Caco-2 (cell line): ENCODE results near the gene PBX2. TPM values are rescaled to one million over a fixed set of nuclear protein-coding genes. Genes with fewer than 3 reads are reported as not detected.

Experiments used
- BruUV-seq: library from RNA; stranded (reverse); fragments of 400-500 nt; replicated peaks from 2 replicates; lab custom pipeline; 2021; lab: Mats Ljungman, UMichigan
- CTCF ChIA-PET: fragments of 300-600 bp; sonication (Branson Sonifier 250); formaldehyde crosslinking; loops from one replicate; lab custom pipeline; 2022; ENCODE audit warnings: antibody characterized with exemption; lab: Charles Lee
- POLR2A ChIA-PET: fragments of 300-600 bp; sonication (Branson Sonifier 250); formaldehyde crosslinking; loops from one replicate; lab custom pipeline; 2022; ENCODE audit warnings: antibody characterized with exemption; lab: Charles Lee
- DNase-seq, 2 experiments: peaks; one replicate each; pipeline versions ENCODE4 v3.0.0 to v3.0.0-alpha.2; 2020 to 2022
- H3K27me3 ChIP-seq: replicated peaks from 2 replicates; pipeline ENCODE4 v1.6.0; 2011; ENCODE audit warnings: low read length; ENCODE audit not compliant: control insufficient read depth, insufficient read depth
- H3K36me3 ChIP-seq: 2 replicates; pipeline ENCODE4 v1.5.1; 2011; ENCODE audit warnings: low read length; ENCODE audit not compliant: control insufficient read depth, insufficient read depth
- H3K4me1 ChIP-seq: fragments of 250-450 bp; sonication (Bioruptor Pico); 2 replicates; pipeline ENCODE4 v1.5.1; 2020; ENCODE audit warnings: mild to moderate bottlenecking
- H3K4me3 ChIP-seq: 2 replicates; pipeline ENCODE4 v1.5.1; 2011; ENCODE audit warnings: low read depth, mild to moderate bottlenecking, control low read depth, low read length
- H3K9me3 ChIP-seq: fragments of 250-450 bp; sonication (Bioruptor Pico); 2 replicates; pipeline ENCODE4 v1.5.1; 2020; ENCODE audit warnings: mild to moderate bottlenecking, moderate library complexity
- H3K27ac Mint-ChIP-seq: one replicate; pipeline ENCODE4 v1.8.0; 2022; ENCODE audit warnings: mixed read lengths; ENCODE audit not compliant: unreplicated experiment
- H3K27me3 Mint-ChIP-seq: one replicate; pipeline ENCODE4 v1.8.0; 2022; ENCODE audit warnings: mixed read lengths; ENCODE audit not compliant: insufficient read depth, unreplicated experiment
- H3K36me3 Mint-ChIP-seq: one replicate; pipeline ENCODE4 v1.8.0; 2022; ENCODE audit warnings: mild to moderate bottlenecking, mixed read lengths; ENCODE audit not compliant: insufficient read depth, unreplicated experiment
- H3K4me1 Mint-ChIP-seq: one replicate; pipeline ENCODE4 v1.8.0; 2022; ENCODE audit warnings: low read depth, mixed read lengths; ENCODE audit not compliant: unreplicated experiment
- H3K4me3 Mint-ChIP-seq: one replicate; pipeline ENCODE4 v1.8.0; 2022; ENCODE audit warnings: mild to moderate bottlenecking, moderate library complexity, mixed read lengths; ENCODE audit not compliant: unreplicated experiment
- H3K9me3 Mint-ChIP-seq: one replicate; pipeline ENCODE4 v1.8.0; 2022; ENCODE audit warnings: mixed read lengths; ENCODE audit not compliant: unreplicated experiment
- intact Hi-C: fragments of 100-400 bp; cut with micrococcal nuclease; formaldehyde crosslinking; loops from one replicate; pipeline ENCODE4 v1.10.0; 2022; ENCODE audit not compliant: unreplicated experiment
- total RNA-seq: library from RNA; stranded (reverse); gene quantifications from 2 replicates; pipeline ENCODE4 v1.2.3, GENCODE V29; 2022
- TF ChIP-seq, protein P1 (sequence below), 2 experiments: fragments of 200-600 bp in 1 of 2; IDR thresholded peaks; 1 replicate in 1 of 2; 2 replicates in 1 of 2; pipeline versions ENCODE4 v1.5.1 to v1.8.0; 2011 to 2022; ENCODE audit warnings: antibody characterized with exemption in 1 of 2, control low read depth in 1 of 2, inconsistent platforms in 1 of 2, low read depth in 1 of 2, low read length in 1 of 2, mild to moderate bottlenecking in 1 of 2, moderate library complexity in 1 of 2; ENCODE audit not compliant: insufficient read depth in 1 of 2, severe bottlenecking in 1 of 2, unreplicated experiment in 1 of 2

PBX2 gene
- total RNA-seq, 1 experiment from 2014 or later = 96.3 TPM

GRCh38 chr6:32152769-32153563, 37.0 kb downstream of the PBX2 start:
- peak overlapping the region; percentile 86 for H3K4me3 Mint-ChIP-seq
- POLR2A ChIA-PET = interaction anchor here (0.5 to 1.5 kb wide), 5 partner anchors 14 to 819 kb away, joined by 3 to 13 read pairs (median 5); partner anchors contain the start of gene FKBPL
- H3K27ac Mint-ChIP-seq = peak overlapping the region; percentile 96
- TSS peak; percentile 75 for BruUV-seq
- H3K27me3 ChIP-seq = no peaks in the 10 kb centered on the region
- CTCF ChIA-PET = interaction anchor here (0.6 to 1.6 kb wide), 6 partner anchors 8 to 43 kb away, joined by 3 to 10 read pairs (median 4); partner anchors contain the start of gene FKBPL
- H3K9me3 Mint-ChIP-seq = no peaks in the 10 kb centered on the region
- H3K4me1 ChIP-seq = peaks cover 24% of the 10 kb centered on the region
- peak overlapping the region; percentile 90 for H3K4me3 ChIP-seq
- H3K27me3 Mint-ChIP-seq = no peaks in the 10 kb centered on the region
- TF ChIP-seq, protein P1, sequence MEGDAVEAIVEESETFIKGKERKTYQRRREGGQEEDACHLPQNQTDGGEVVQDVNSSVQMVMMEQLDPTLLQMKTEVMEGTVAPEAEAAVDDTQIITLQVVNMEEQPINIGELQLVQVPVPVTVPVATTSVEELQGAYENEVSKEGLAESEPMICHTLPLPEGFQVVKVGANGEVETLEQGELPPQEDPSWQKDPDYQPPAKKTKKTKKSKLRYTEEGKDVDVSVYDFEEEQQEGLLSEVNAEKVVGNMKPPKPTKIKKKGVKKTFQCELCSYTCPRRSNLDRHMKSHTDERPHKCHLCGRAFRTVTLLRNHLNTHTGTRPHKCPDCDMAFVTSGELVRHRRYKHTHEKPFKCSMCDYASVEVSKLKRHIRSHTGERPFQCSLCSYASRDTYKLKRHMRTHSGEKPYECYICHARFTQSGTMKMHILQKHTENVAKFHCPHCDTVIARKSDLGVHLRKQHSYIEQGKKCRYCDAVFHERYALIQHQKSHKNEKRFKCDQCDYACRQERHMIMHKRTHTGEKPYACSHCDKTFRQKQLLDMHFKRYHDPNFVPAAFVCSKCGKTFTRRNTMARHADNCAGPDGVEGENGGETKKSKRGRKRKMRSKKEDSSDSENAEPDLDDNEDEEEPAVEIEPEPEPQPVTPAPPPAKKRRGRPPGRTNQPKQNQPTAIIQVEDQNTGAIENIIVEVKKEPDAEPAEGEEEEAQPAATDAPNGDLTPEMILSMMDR (IDR thresholded peaks at IDR 0.05; ENCODE audit: insufficient read depth in 1 of 2, low read depth in 1 of 2, low read length in 1 of 2, severe bottlenecking in 1 of 2, unreplicated experiment in 1 of 2) = no peak
- intact Hi-C loops = loop anchor here (1.0 kb wide), 1 partner anchor 23 kb away; the partner anchor contains the start of gene FKBPL
- peak; percentile 67 to 70 for DNase-seq
- H3K4me1 Mint-ChIP-seq = peaks cover 17% of the 10 kb centered on the region
- peaks cover 6% of the 10 kb centered on the region for H3K36me3 ChIP-seq
- no peaks in the 10 kb centered on the region for H3K9me3 ChIP-seq
- H3K36me3 Mint-ChIP-seq = peaks cover 38% of the 10 kb centered on the region

DNA sequence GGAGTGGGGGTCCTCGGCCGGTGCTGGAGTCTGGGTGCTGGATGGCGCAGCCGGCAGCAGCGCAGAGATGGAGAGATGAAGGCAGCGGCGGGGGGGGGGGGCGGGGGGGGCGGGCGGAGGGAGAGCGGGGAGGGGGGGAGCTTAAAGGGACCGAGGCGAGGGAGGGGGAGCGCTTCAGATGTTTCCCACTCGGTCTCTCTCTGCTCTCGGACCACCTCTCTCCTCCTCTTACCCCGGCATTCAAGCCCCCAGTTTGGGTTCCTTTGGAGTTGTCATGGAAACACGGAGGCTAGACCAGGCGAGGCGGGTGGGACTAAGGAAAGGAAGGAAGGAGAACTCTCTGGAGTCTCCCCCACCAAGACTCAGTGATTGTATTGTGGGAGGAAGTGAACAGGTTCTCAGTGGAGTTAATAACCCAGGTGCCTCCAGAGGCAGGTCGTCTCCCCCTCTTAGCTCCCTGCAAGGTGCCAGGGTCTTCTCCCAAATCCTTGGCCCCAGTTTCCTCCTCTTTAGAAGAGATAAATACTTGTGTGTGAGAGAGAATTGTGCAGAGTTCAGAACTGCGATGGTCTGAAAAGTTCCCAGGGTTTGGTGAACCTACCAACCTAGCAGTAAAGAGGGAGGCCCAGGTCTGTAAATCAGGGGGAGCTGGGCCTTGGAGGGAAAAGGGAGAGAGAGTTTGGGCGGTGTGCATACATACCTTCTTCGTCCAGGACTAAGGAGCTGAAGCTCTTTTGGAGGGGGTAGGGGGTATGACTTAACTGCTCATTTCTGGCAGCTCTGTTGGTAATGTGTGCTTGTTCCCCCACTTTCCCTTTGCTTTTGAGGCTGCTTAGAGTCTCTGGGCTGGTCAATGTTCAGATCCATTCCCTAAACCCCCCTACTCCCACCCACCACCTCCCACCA, 37.9 kb downstream of the PBX2 start, which contains the start of gene PRRT1:
PRRT1 (minus strand) TSS at position 77 of the 906 bp plus-strand sequence. CDS start 112 bp downstream, outside the sequence.
- Mint-ChIP-seq H3K27me3 (no peaks in the 10 kb centered on the region), H3K36me3 (peaks cover 30% of the 10 kb centered on the region), H3K4me3 (peak within 1 kb of the TSS; percentile 86), H3K27ac (peak within 1 kb of the TSS; percentile 96), H3K9me3 (no peaks in the 10 kb centered on the region), H3K4me1 (peaks cover 21% of the 10 kb centered on the region)
- BruUV-seq = no TSS peak
- intact Hi-C loops = no loop called here
- Histone ChIP-seq H3K4me3 (peak within 1 kb of the TSS; percentile 90), H3K27me3 (no peaks in the 10 kb centered on the region), H3K36me3 (peaks cover 1% of the 10 kb centered on the region; the same call in 1 of the 2 replicates), H3K9me3 (no peaks in the 10 kb centered on the region), H3K4me1 (peaks cover 32% of the 10 kb centered on the region)
- POLR2A ChIA-PET = interaction anchor here (0.9 to 1.5 kb wide), 2 partner anchors 44 to 820 kb away, joined by 5 to 13 read pairs; no protein-coding TSS in a partner anchor
- CTCF ChIA-PET = interaction anchor here (1.0 to 1.6 kb wide), 3 partner anchors 8 to 44 kb away, joined by 3 read pairs; no protein-coding TSS in a partner anchor
- TF ChIP-seq, protein P1 (IDR thresholded peaks at IDR 0.05; ENCODE audit: insufficient read depth in 1 of 2, low read depth in 1 of 2, low read length in 1 of 2, severe bottlenecking in 1 of 2, unreplicated experiment in 1 of 2) = no peak
- DNase-seq = no peak
